Stimulated activated CD4-positive, alpha-beta T cell treated with anti-CD3 and anti-CD28 coated beads, Interleukin-1b, Interleukin-23, amount 100 ng/mL, for 4 hours (primary cell): Measurements from ENCODE around the gene ZFP92.

ENCODE experiments used
- DNase-seq, 2 donors: peaks; one replicate each; pipeline ENCODE4 v3.0.0-alpha.2; 2020; ENCODE audit warnings: low read depth in 2 of 2

Gene ZFP92

GRCh38 chrX:153408871-153409351 is 2.4 kb upstream of the ZFP92 start:
- DNase-seq, result no peak

- DNase-seq, result no peak
Measured at GRCh38 chrX:153409414-153410101, 1.7 kb upstream of the ZFP92 start.

- no peak for DNase-seq
Measured at GRCh38 chrX:153410373-153410772, 899 bp upstream of the ZFP92 start.

- no peak for DNase-seq
Measured at GRCh38 chrX:153410888-153411254, 401 bp upstream of the ZFP92 start.

- DNase-seq, result no peak
Measured at GRCh38 chrX:153411988-153412574, 809 bp downstream of the ZFP92 start.

GRCh38 chrX:153412746-153413720 is 1.8 kb downstream of the ZFP92 start:
- DNase-seq, result no peak

GRCh38 chrX:153413731-153414130 is 2.5 kb downstream of the ZFP92 start:
- no peak for DNase-seq

GRCh38 chrX:153414856-153415510 is 3.7 kb downstream of the ZFP92 start:
- no peak for DNase-seq

- DNase-seq, result no peak
Measured at GRCh38 chrX:153416781-153417450, 5.6 kb downstream of the ZFP92 start.

GRCh38 chrX:153417637-153418036 is 6.4 kb downstream of the ZFP92 start:
- no peak for DNase-seq

- DNase-seq, result no peak
Measured at GRCh38 chrX:153420851-153421599, 9.8 kb downstream of the ZFP92 start.

- no peak for DNase-seq
Measured at GRCh38 chrX:153421856-153422255, 10.6 kb downstream of the ZFP92 start.

GRCh38 chrX:153423652-153424051 is 12.4 kb downstream of the ZFP92 start:
- no peak for DNase-seq

- no peak for DNase-seq
Measured at GRCh38 chrX:153426204-153426603, 14.9 kb downstream of the ZFP92 start.

- DNase-seq, result no peak
Measured at GRCh38 chrX:153430796-153431195, 19.5 kb downstream of the ZFP92 start.

- DNase-seq, result no peak
Measured at GRCh38 chrX:153433161-153433680, 21.9 kb downstream of the ZFP92 start.

GRCh38 chrX:153433781-153434285 is 22.6 kb downstream of the ZFP92 start:
- DNase-seq, result no peak

GRCh38 chrX:153434801-153435200 is 23.5 kb downstream of the ZFP92 start:
- DNase-seq, result no peak

- DNase-seq, result no peak
Measured at GRCh38 chrX:153435845-153436244, 24.6 kb downstream of the ZFP92 start.

- no peak for DNase-seq
Measured at GRCh38 chrX:153438532-153438931, 27.3 kb downstream of the ZFP92 start.
